Jurkat, Clone E6-1 (cell line): ENCODE results near the gene TENM4.

Source experiments
- DNase-seq: peaks from one replicate; pipeline ENCODE4 v3.0.0-alpha.2; 2011; ENCODE audit warnings: low read depth, low spot score
- H3K4me3 ChIP-seq: 2 replicates; pipeline ENCODE4 v1.5.1; 2011; ENCODE audit warnings: mild to moderate bottlenecking, low read length, control low read depth, moderate library complexity

TENM4 gene

GRCh38 chr11:79089601-79090000 lies 351.2 kb downstream of the TENM4 start:
- H3K4me3 ChIP-seq, result no peak overlapping the region
- DNase-seq, result no peak

GRCh38 chr11:79088967-79089366 lies 351.9 kb downstream of the TENM4 start:
- H3K4me3 ChIP-seq, result no peak overlapping the region
- DNase-seq, result no peak

- H3K4me3 ChIP-seq, result no peak overlapping the region
- DNase-seq, result no peak
Measured at GRCh38 chr11:79087961-79088318, 352.9 kb downstream of the TENM4 start.

GRCh38 chr11:79087238-79087960 lies 353.4 kb downstream of the TENM4 start:
- no peak for DNase-seq
- H3K4me3 ChIP-seq, result no peak overlapping the region

GRCh38 chr11:79086056-79086455 lies 354.8 kb downstream of the TENM4 start:
- no peak overlapping the region for H3K4me3 ChIP-seq
- DNase-seq, result no peak

GRCh38 chr11:79084382-79084781 lies 356.4 kb downstream of the TENM4 start:
- no peak overlapping the region for H3K4me3 ChIP-seq
- no peak for DNase-seq

GRCh38 chr11:79083352-79083751 lies 357.5 kb downstream of the TENM4 start:
- no peak overlapping the region for H3K4me3 ChIP-seq
- no peak for DNase-seq

- DNase-seq, result no peak
- H3K4me3 ChIP-seq, result no peak overlapping the region
Measured at GRCh38 chr11:79082907-79083306, 357.9 kb downstream of the TENM4 start.

- H3K4me3 ChIP-seq, result no peak overlapping the region
Measured at GRCh38 chr11:79082280-79082679, 358.6 kb downstream of the TENM4 start.

GRCh38 chr11:79081471-79082031 lies 359.3 kb downstream of the TENM4 start:
- H3K4me3 ChIP-seq, result no peak overlapping the region
- no peak for DNase-seq

More at GRCh38 chr11:79082280-79082679, 358.6 kb downstream of the TENM4 start:
- no peak for DNase-seq

GRCh38 chr11:79080551-79080950 lies 360.3 kb downstream of the TENM4 start:
- H3K4me3 ChIP-seq, result no peak overlapping the region
- no peak for DNase-seq

GRCh38 chr11:79078999-79079398 lies 361.8 kb downstream of the TENM4 start:
- DNase-seq, result no peak

GRCh38 chr11:79078456-79078855 lies 362.4 kb downstream of the TENM4 start:
- no peak for DNase-seq
- H3K4me3 ChIP-seq, result no peak overlapping the region

More at GRCh38 chr11:79078999-79079398, 361.8 kb downstream of the TENM4 start:
- no peak overlapping the region for H3K4me3 ChIP-seq

GRCh38 chr11:79077702-79078330 lies 363.0 kb downstream of the TENM4 start:
- no peak for DNase-seq
- no peak overlapping the region for H3K4me3 ChIP-seq

- peak; percentile 16 for DNase-seq
- no peak overlapping the region for H3K4me3 ChIP-seq
Measured at GRCh38 chr11:79076526-79077115, 364.2 kb downstream of the TENM4 start.

- no peak for DNase-seq
- no peak overlapping the region for H3K4me3 ChIP-seq
Measured at GRCh38 chr11:79074547-79074946, 366.3 kb downstream of the TENM4 start.

GRCh38 chr11:79071190-79071589 lies 369.6 kb downstream of the TENM4 start:
- DNase-seq, result no peak
- no peak overlapping the region for H3K4me3 ChIP-seq

GRCh38 chr11:79070518-79070917 lies 370.3 kb downstream of the TENM4 start:
- DNase-seq, result no peak
- H3K4me3 ChIP-seq, result no peak overlapping the region

- DNase-seq, result no peak
- no peak overlapping the region for H3K4me3 ChIP-seq
Measured at GRCh38 chr11:79069504-79069903, 371.3 kb downstream of the TENM4 start.

GRCh38 chr11:79068356-79068755 lies 372.5 kb downstream of the TENM4 start:
- H3K4me3 ChIP-seq, result no peak overlapping the region
- no peak for DNase-seq
